HFF-Myc (cell line): Measurements from ENCODE around the gene PHYKPL.

Source experiments
- DNase-seq: peaks from one replicate; pipeline ENCODE4 v3.0.0-alpha.2; 2011; ENCODE audit warnings: low read depth; ENCODE audit errors: extremely low read depth
- H3K4me3 ChIP-seq: replicated peaks from 2 replicates; pipeline ENCODE4 v1.5.1; 2011; ENCODE audit warnings: low read depth, mild to moderate bottlenecking, control low read depth, low read length
- TF ChIP-seq, protein P1 (sequence below): IDR thresholded peaks from 2 replicates; pipeline ENCODE4 v1.5.1; 2012; ENCODE audit warnings: mild to moderate bottlenecking, low read depth, low read length, control low read depth; ENCODE audit errors: missing control alignments

Gene PHYKPL

DNA sequence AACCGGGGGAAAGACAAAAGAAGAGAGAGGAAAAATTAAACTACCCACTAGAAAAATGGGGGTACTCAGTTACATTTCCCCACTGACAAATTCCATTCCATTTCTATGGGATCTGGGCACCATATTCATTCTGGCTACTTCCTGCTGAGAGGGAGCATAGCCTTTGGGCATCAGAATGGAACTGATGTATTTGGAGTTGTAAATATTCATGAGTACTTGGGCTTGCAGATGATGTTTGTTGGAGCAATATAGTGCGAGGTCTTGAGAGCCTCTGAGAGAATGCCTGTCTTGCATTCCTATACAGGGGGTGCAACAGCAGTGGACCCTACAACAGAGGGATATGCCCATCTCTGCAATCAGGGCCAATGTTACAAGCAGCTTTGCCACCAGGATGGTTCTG, 62.1 kb downstream of the PHYKPL start:
- H3K4me3 ChIP-seq, result no peak overlapping the region
- no peak for DNase-seq
- TF ChIP-seq, protein P1, sequence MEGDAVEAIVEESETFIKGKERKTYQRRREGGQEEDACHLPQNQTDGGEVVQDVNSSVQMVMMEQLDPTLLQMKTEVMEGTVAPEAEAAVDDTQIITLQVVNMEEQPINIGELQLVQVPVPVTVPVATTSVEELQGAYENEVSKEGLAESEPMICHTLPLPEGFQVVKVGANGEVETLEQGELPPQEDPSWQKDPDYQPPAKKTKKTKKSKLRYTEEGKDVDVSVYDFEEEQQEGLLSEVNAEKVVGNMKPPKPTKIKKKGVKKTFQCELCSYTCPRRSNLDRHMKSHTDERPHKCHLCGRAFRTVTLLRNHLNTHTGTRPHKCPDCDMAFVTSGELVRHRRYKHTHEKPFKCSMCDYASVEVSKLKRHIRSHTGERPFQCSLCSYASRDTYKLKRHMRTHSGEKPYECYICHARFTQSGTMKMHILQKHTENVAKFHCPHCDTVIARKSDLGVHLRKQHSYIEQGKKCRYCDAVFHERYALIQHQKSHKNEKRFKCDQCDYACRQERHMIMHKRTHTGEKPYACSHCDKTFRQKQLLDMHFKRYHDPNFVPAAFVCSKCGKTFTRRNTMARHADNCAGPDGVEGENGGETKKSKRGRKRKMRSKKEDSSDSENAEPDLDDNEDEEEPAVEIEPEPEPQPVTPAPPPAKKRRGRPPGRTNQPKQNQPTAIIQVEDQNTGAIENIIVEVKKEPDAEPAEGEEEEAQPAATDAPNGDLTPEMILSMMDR, result no peak

DNA sequence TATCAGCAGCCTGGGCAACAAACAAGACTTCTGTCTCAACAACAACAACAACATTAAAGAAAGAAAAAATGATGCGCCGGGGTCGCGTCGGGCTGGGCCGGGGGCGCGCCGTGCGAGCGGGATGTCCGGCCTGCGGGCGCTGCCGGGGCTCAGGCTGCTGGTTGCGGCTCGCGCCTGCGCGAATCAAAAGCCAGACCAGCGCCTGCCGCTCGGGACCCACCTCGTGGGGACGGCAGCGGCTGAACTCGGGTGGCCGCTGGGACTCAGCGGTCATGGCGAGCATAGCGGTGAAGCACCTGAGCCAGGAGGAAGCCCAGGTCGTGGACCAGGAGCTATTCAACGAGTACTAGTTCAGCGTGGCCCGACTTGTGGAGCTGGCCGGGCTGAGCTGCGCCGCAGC, 67.0 kb downstream of the PHYKPL start:
- no peak for DNase-seq
- TF ChIP-seq, protein P1, result no peak

DNA sequence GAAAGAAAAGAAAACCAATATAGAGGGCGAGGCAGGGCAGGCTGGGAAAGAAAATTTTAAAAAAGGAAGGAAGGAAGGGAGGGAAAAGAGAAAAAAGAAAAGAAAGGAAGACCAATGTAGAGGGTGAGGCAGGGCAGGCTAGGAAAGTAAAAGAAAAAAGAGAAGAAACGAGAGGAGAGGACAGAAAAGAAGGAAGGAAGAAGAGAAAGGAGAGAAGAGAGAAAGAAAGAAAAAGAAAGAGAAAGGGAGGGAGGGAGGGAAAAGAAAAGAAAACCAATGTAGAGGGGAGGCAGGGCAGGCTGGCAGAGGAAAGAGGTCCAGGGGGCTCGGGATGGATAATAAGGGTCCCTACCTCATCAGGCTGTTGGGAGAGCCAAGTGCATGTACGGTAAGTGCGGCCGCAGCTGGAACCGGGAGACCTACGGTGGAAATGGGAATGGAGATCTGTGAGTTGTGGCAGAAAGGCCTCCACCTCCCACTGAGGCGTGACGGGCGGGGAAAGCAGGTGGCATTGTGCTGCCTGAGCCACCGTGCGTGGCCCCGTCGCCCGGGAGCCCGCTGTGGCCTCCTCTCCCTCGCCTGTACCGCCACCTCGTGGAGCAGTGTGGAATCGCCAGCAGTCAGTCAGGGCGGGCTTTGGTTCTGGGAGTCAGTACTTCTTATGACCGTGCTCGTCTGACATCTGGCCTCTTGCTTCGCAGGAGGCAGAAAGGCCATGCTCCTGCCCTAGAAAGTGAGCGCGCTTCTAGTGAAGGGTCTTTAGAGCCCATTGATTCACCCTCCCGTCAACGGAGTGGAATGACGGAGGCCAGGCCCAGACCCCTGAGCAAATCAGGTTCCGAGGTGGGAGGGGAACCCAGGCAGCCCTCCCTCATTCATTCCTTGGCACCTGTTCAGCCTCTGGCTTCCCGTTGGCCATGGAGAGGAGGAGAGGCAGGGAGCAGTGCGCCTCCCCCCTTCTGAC, 68.5 kb downstream of the PHYKPL start:
- TF ChIP-seq, protein P1, result peak; percentile 99
- peak; percentile 40 for DNase-seq
- H3K4me3 ChIP-seq, result no peak overlapping the region

More for the DNA sequence above, 67.0 kb downstream of the PHYKPL start:
- no peak overlapping the region for H3K4me3 ChIP-seq

DNA sequence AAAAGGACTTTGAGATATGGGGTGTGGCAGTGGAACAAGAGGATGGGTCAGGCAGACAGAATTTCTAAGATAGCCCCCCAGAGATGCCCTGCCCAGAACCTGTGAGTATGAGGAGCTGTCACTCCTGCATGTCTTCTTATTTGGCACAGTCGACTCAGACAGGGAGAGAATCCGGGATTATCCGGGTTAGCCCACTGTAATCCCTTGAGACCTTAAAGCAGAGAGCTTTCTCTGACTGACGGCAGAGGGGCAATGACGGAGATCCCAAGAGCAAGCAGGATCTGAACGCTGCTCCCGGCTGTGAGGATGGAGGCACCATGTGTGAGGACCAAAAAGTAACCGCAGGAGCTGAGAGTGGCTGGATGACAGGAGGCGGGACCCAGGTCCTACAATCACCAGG, 70.1 kb downstream of the PHYKPL start:
- no peak for DNase-seq
- no peak overlapping the region for H3K4me3 ChIP-seq
- TF ChIP-seq, protein P1, result no peak

DNA sequence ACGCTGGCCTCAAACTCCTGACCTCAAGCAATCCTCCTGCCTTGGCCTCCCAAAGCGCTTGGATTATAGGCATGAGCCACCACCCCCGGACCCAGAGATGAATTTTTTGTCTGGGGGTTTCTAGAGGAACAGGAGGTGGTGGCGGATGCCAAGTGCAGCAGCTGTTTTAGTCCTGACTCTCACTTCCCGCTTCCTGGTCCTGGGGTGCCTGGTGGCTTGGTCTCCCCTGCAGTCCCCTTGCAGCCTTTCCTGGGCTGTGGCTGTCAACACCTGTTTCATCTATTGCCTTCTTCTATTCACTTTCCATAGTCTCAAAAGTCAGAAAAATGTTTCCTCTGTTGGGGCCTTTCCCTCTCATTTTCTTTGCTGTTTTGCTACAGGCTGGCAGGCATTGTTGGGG, 72.4 kb downstream of the PHYKPL start:
- no peak for DNase-seq

More for the DNA sequence above, 72.4 kb downstream of the PHYKPL start:
- H3K4me3 ChIP-seq, result no peak overlapping the region
- TF ChIP-seq, protein P1, result no peak
